Measurements from ENCODE around the gene TCFL5.

- TF ChIP-seq CTCF (IDR thresholded peaks at IDR 0.05) (no peak), POLR2A (IDR thresholded peaks at IDR 0.05) (no peak)
These were observed 38.0 kb upstream of the TCFL5 start for GRCh38 chr20:62899633-62900051.

All from lower leg skin (tissue), 3 donors.